A673 (cell line): ENCODE data around the gene LEAP2. TPM values are rescaled to one million over a fixed set of nuclear protein-coding genes. Genes with fewer than 3 reads are reported as not detected.

ENCODE experiments used
- BruUV-seq: library from RNA; stranded (reverse); fragments of 400-500 nt; replicated peaks from 2 replicates; lab custom pipeline; 2021; lab: Mats Ljungman, UMichigan
- CTCF ChIA-PET: fragments of 300-600 bp; sonication (Branson Sonifier 250); formaldehyde crosslinking; loops from one replicate; lab custom pipeline; 2022; ENCODE audit warnings: antibody characterized with exemption; lab: Charles Lee
- POLR2A ChIA-PET: fragments of 300-600 bp; sonication (Branson Sonifier 250); formaldehyde crosslinking; loops from one replicate; lab custom pipeline; 2022; ENCODE audit warnings: antibody characterized with exemption; ENCODE audit not compliant: low non-redundant PET; lab: Charles Lee
- DNase-seq: peaks from one replicate; pipeline ENCODE4 v3.0.0-alpha.2; 2015; ENCODE audit warnings: low spot score
- H3K27ac ChIP-seq: fragments of 200-600 bp; sonication (generic); 2 replicates; pipeline ENCODE4 v1.5.1; 2016; ENCODE audit warnings: mixed run types, low read depth, mild to moderate bottlenecking, mixed read lengths, antibody characterized with exemption, low read length; ENCODE audit not compliant: poor library complexity, severe bottlenecking
- H3K27me3 ChIP-seq: fragments of 200-600 bp; sonication (generic); replicated peaks from 2 replicates; pipeline ENCODE4 v1.6.1; 2017; ENCODE audit warnings: mixed run types, low read depth, mild to moderate bottlenecking, mixed read lengths, antibody characterized with exemption, low read length; ENCODE audit not compliant: insufficient read depth, poor library complexity
- H3K36me3 ChIP-seq: fragments of 200-600 bp; sonication (generic); 2 replicates; pipeline ENCODE4 v1.6.1; 2016; ENCODE audit warnings: mixed run types, mild to moderate bottlenecking, mixed read lengths, antibody characterized with exemption, low read length; ENCODE audit not compliant: insufficient read depth, poor library complexity, severe bottlenecking
- H3K4me1 ChIP-seq: fragments of 200-600 bp; sonication (generic); 2 replicates; pipeline ENCODE4 v1.6.1; 2017; ENCODE audit warnings: mixed run types, mild to moderate bottlenecking, mixed read lengths, antibody characterized with exemption, low read length; ENCODE audit not compliant: insufficient read depth, poor library complexity, severe bottlenecking
- H3K4me3 ChIP-seq: fragments of 200-600 bp; sonication (generic); 2 replicates; pipeline ENCODE4 v1.5.1; 2016; ENCODE audit warnings: low read depth, mixed run types, mild to moderate bottlenecking, mixed read lengths, low read length; ENCODE audit not compliant: poor library complexity, severe bottlenecking
- H3K9me3 ChIP-seq: fragments of 200-600 bp; sonication (generic); 2 replicates; pipeline ENCODE4 v1.6.1; 2016; ENCODE audit warnings: mixed run types, low read depth, mild to moderate bottlenecking, mixed read lengths, antibody characterized with exemption, low read length; ENCODE audit not compliant: poor library complexity, severe bottlenecking
- EZH2 ChIP-seq: fragments of 200-600 bp; sonication (generic); IDR thresholded peaks from 2 replicates; pipeline ENCODE4 v1.6.1; 2017; ENCODE audit warnings: borderline replicate concordance, low read depth, mild to moderate bottlenecking, mixed read lengths, antibody characterized with exemption, low read length; ENCODE audit not compliant: poor library complexity, severe bottlenecking
- intact Hi-C: fragments of 100-400 bp; cut with micrococcal nuclease; formaldehyde crosslinking; loops from one replicate; pipeline ENCODE4 v1.10.0; 2022; ENCODE audit not compliant: unreplicated experiment
- total RNA-seq: library from RNA; stranded (reverse); gene quantifications from 2 replicates; pipeline ENCODE4 v1.2.3, GENCODE V29; 2021
- TF ChIP-seq, protein P1 (sequence below): fragments of 300-800, 200-600 bp; sonication (generic); conservative IDR thresholded peaks from 2 replicates; pipeline ENCODE4 v1.5.1; 2017; ENCODE audit warnings: low read depth, mild to moderate bottlenecking, antibody characterized with exemption, low read length, moderate library complexity, mixed read lengths

Gene LEAP2
- total RNA-seq, 1 experiment from 2014 or later = 2.9 TPM

GRCh38 chr5:132876020-132876759 lies 2.7 kb downstream of the LEAP2 start:
- Histone ChIP-seq H3K36me3 (peaks cover 30% of the 10 kb centered on the region), H3K27ac (no peak overlapping the region), H3K27me3 (no peaks in the 10 kb centered on the region), H3K4me1 (no peaks in the 10 kb centered on the region), H3K9me3 (no peaks in the 10 kb centered on the region), H3K4me3 (no peak overlapping the region)
- no TSS peak for BruUV-seq
- intact Hi-C loops = no loop called here
- DNase-seq = no peak
- CTCF ChIA-PET = no interaction called here
- POLR2A ChIA-PET = no interaction called here
- no peak for TF ChIP-seq EZH2
- TF ChIP-seq, protein P1, sequence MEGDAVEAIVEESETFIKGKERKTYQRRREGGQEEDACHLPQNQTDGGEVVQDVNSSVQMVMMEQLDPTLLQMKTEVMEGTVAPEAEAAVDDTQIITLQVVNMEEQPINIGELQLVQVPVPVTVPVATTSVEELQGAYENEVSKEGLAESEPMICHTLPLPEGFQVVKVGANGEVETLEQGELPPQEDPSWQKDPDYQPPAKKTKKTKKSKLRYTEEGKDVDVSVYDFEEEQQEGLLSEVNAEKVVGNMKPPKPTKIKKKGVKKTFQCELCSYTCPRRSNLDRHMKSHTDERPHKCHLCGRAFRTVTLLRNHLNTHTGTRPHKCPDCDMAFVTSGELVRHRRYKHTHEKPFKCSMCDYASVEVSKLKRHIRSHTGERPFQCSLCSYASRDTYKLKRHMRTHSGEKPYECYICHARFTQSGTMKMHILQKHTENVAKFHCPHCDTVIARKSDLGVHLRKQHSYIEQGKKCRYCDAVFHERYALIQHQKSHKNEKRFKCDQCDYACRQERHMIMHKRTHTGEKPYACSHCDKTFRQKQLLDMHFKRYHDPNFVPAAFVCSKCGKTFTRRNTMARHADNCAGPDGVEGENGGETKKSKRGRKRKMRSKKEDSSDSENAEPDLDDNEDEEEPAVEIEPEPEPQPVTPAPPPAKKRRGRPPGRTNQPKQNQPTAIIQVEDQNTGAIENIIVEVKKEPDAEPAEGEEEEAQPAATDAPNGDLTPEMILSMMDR = no peak

DNA sequence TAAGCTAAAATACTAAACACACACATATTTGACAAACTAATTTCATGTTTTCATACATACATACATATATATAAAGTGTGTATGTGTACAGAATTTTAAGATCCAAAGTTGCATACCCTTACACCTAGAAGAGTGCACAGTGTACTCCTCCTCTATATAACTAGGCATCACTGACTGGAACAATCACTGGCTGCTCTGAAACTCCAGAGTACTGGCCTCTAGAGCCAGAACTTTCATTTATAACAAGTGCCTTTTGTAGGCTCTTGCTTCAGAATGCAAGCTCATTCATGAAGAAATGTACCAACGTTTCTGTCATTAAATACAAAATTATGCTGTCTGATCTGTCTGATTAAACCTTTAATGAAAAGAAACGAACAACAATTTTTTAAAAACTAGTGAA lies 4.0 kb downstream of the LEAP2 start:
- intact Hi-C loops = no loop called here
- Histone ChIP-seq H3K27me3 (no peaks in the 10 kb centered on the region), H3K36me3 (peaks cover 40% of the 10 kb centered on the region), H3K27ac (no peak overlapping the region), H3K4me3 (no peak overlapping the region), H3K9me3 (no peaks in the 10 kb centered on the region), H3K4me1 (no peaks in the 10 kb centered on the region)
- DNase-seq = no peak
- no TSS peak for BruUV-seq
- POLR2A ChIA-PET = no interaction called here
- CTCF ChIA-PET = no interaction called here
- TF ChIP-seq EZH2 = no peak
- TF ChIP-seq, protein P1 = no peak

DNA sequence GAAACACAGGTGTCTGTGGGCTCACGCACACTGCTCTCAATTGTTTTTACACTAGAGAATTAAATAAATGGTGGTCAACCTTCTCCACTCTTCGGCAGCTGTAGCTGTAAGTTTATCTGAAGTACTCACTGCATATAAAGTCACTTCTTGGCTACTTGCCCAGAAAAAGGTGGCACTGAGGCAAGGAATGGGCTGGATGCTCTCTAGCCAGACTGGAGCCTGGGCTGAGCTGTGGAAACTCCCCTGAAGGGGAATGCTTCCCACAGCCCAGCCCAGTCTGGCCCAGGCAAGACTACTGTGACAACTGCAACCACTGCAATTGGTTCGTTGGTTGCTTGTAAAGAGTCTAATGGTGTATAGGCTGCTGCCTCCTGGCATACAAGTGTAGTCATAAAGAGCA lies 4.5 kb downstream of the LEAP2 start:
- no TSS peak for BruUV-seq
- H3K4me3 ChIP-seq = no peak overlapping the region
- POLR2A ChIA-PET = no interaction called here

More for the DNA sequence above, 4.5 kb downstream of the LEAP2 start:
- Histone ChIP-seq H3K36me3 (peaks cover 40% of the 10 kb centered on the region), H3K4me1 (no peaks in the 10 kb centered on the region), H3K9me3 (no peaks in the 10 kb centered on the region), H3K27ac (no peak overlapping the region), H3K27me3 (no peaks in the 10 kb centered on the region)
- CTCF ChIA-PET = no interaction called here
- intact Hi-C loops = no loop called here
- no peak for TF ChIP-seq EZH2
- TF ChIP-seq, protein P1 = no peak
- DNase-seq = peak; percentile 31
